Endothelial cell of umbilical vein (primary cell): ENCODE data around the gene MYORG. TPM values are rescaled to one million over a fixed set of nuclear protein-coding genes. Genes with fewer than 3 reads are reported as not detected.

Experiments
- BruUV-seq: library from RNA; stranded (reverse); fragments of 400-500 nt; replicated peaks from 2 replicates; lab custom pipeline; 2021; lab: Mats Ljungman, UMichigan
- CTCF ChIA-PET: fragments of 300-600, 350-600 bp; sonication (Branson Sonifier 250); formaldehyde crosslinking; loops from one replicate; lab custom pipeline; 2021; ENCODE audit warnings: antibody characterized with exemption, inconsistent platforms; lab: Charles Lee
- POLR2A ChIA-PET: fragments of 300-600, 350-600 bp; sonication (Branson Sonifier 250); formaldehyde crosslinking; loops from one replicate; lab custom pipeline; 2021; ENCODE audit warnings: antibody characterized with exemption, inconsistent platforms; lab: Charles Lee
- DNase-seq: peaks from one replicate; pipeline ENCODE4 v3.0.0-alpha.2; 2011; ENCODE audit warnings: low read depth, low spot score
- FAIRE-seq: peaks from 2 replicates; lab custom pipeline; 2011; peaks lifted over from hg19 to GRCh38; lab: Jason Lieb, UNC
- H2AFZ ChIP-seq: 2 replicates; pipeline ENCODE4 v1.6.0; 2012; ENCODE audit warnings: low read depth, low read length, control low read depth, inconsistent platforms
- H3K27ac ChIP-seq: 2 replicates; pipeline ENCODE4 v1.5.1; 2011; ENCODE audit warnings: low read depth, mild to moderate bottlenecking, control low read depth, low read length, moderate library complexity; ENCODE audit not compliant: insufficient read depth
- H3K27me3 ChIP-seq, 2 experiments: 2 replicates each; pipeline versions ENCODE4 v1.6.0 to v1.6.1; 2011; ENCODE audit warnings: low read length in 2 of 2, mixed read lengths in 1 of 2; ENCODE audit not compliant: control insufficient read depth in 2 of 2, insufficient read depth in 2 of 2
- H3K36me3 ChIP-seq, 2 experiments: 2 replicates in 1 of 2; 3 replicates in 1 of 2; pipeline ENCODE4 v1.5.1; 2011; ENCODE audit warnings: low read length in 2 of 2, mild to moderate bottlenecking in 1 of 2, moderate library complexity in 1 of 2; ENCODE audit not compliant: control insufficient read depth in 2 of 2, insufficient read depth in 2 of 2; ENCODE audit errors: extremely low read depth in 1 of 2
- H3K4me1 ChIP-seq: 3 replicates; pipeline ENCODE4 v1.5.1; 2011; ENCODE audit warnings: mild to moderate bottlenecking, low read length; ENCODE audit not compliant: control insufficient read depth, insufficient read depth; ENCODE audit errors: extremely low read depth
- H3K4me2 ChIP-seq: 2 replicates; pipeline ENCODE4 v1.6.1; 2011; ENCODE audit warnings: low read length, control low read depth, mixed read lengths; ENCODE audit not compliant: insufficient read depth
- H3K4me3 ChIP-seq, 3 experiments: fragments of 200-600 bp in 1 of 3; sonication (generic), shearing (Covaris generic) in 1 of 3; replicated peaks in 1 of 3; 2 replicates each; pipeline ENCODE4 v1.5.1; 2011 to 2016; ENCODE audit warnings: control low read depth in 3 of 3, low read length in 3 of 3, mild to moderate bottlenecking in 2 of 3, inconsistent platforms in 1 of 3, low read depth in 1 of 3, moderate library complexity in 1 of 3; ENCODE audit not compliant: insufficient read depth in 1 of 3
- H3K79me2 ChIP-seq: 2 replicates; pipeline ENCODE4 v1.6.0; 2012; ENCODE audit warnings: low read length, inconsistent platforms; ENCODE audit not compliant: control insufficient read depth, insufficient read depth
- H3K9ac ChIP-seq: replicated peaks from 2 replicates; pipeline ENCODE3; 2011; ENCODE audit warnings: low read length, control low read depth; ENCODE audit not compliant: insufficient read depth; ENCODE audit errors: extremely low read depth
- H3K9me1 ChIP-seq: replicated peaks from 3 replicates; pipeline ENCODE4 v1.6.0; 2011; ENCODE audit warnings: mild to moderate bottlenecking, low read length; ENCODE audit not compliant: control insufficient read depth, insufficient read depth; ENCODE audit errors: extremely low read depth
- H3K9me3 ChIP-seq: replicated peaks from 2 replicates; pipeline ENCODE4 v1.5.1; 2012; ENCODE audit warnings: low read length, inconsistent platforms; ENCODE audit not compliant: control insufficient read depth, insufficient read depth
- H4K20me1 ChIP-seq: replicated peaks from 2 replicates; pipeline ENCODE3; 2011; ENCODE audit warnings: mild to moderate bottlenecking, low read length; ENCODE audit not compliant: control insufficient read depth, insufficient read depth; ENCODE audit errors: extremely low read depth
- EZH2 ChIP-seq: IDR thresholded peaks from 2 replicates; pipeline ENCODE4 v1.6.1; 2012; ENCODE audit warnings: borderline replicate concordance, low read depth, mild to moderate bottlenecking, moderate library complexity, low read length, inconsistent platforms; ENCODE audit not compliant: severe bottlenecking
- FOS ChIP-seq: IDR thresholded peaks from 2 replicates; pipeline ENCODE4 v1.6.1; 2011; ENCODE audit warnings: mild to moderate bottlenecking, low read length, moderate library complexity, borderline replicate concordance; ENCODE audit not compliant: insufficient read depth
- GATA2 ChIP-seq: IDR thresholded peaks from 2 replicates; pipeline ENCODE4 v1.7.0; 2011; ENCODE audit warnings: low read depth, mild to moderate bottlenecking, moderate library complexity, mixed read lengths, low read length; ENCODE audit not compliant: insufficient read length, insufficient read depth
- MYC ChIP-seq: IDR thresholded peaks from one replicate; pipeline ENCODE4 v1.6.1; 2011; ENCODE audit warnings: mild to moderate bottlenecking, low read depth, low read length
- POLR2AphosphoS5 ChIP-seq: IDR thresholded peaks from 2 replicates; pipeline ENCODE4 v1.6.1; 2012; ENCODE audit warnings: low read depth, mild to moderate bottlenecking, control low read depth, low read length, moderate library complexity; ENCODE audit not compliant: insufficient read depth
- dilution Hi-C: fragments of 300-500 bp; cut with MboI; formaldehyde crosslinking; loops from one replicate; pipeline ENCODE4 v1.15.0; 2019; ENCODE audit warnings: low sequenced_read_pairs; ENCODE audit not compliant: extremely low pct_ligation_motif_present
- intact Hi-C: fragments of 100-400 bp; cut with micrococcal nuclease; formaldehyde crosslinking; loops from one replicate; pipeline ENCODE4 v1.10.0; 2022
- polyA plus RNA-seq, 4 experiments: library from polyadenylated mRNA; depleted of rRNA in 3 of 4; stranded (reverse) in 3 of 4; unstranded in 1 of 4; fragments of >200 nt; gene quantifications; 2 replicates each; pipeline versions ENCODE4 v1.2.1 to v1.2.3, GENCODE V29; 2011 to 2012; ENCODE audit warnings: missing spikeins in 1 of 4
- total RNA-seq: library from RNA; stranded (reverse); gene quantifications from 2 replicates; pipeline ENCODE4 v1.2.3, GENCODE V29; 2021
- TF ChIP-seq, protein P1 (sequence below), 2 donors: IDR thresholded peaks; 1 replicate in 1 of 2; 2 replicates in 1 of 2; pipeline ENCODE4 v1.5.1; 2011; ENCODE audit warnings: low read length in 2 of 2, mild to moderate bottlenecking in 2 of 2, moderate library complexity in 2 of 2, control low read depth in 1 of 2, inconsistent platforms in 1 of 2, low read depth in 1 of 2; ENCODE audit not compliant: insufficient read depth in 1 of 2; ENCODE audit errors: extremely low read depth in 1 of 2

MYORG gene
- total and polyA plus RNA-seq, 2 donors (not counting 3 experiments of a cell fraction or from before 2014, with no cell fraction given): 2.8 to 7.0 TPM

DNA sequence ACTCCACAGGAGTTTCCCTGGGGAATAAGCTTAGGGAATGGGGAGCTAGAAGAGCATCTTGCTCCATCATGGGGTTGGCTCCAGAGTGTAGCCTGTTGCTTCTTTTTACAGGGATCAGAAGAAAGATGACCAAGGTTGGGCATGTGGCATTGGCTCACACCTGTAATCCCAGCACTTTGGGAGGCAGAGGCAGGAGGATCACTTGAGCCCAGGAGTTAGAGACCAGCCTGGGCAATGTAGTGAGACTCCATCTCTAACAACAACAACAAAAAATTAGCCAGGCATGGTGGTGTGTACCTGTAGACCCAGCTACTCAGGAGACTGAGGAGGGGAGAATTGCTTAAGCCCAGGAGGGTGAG is 28.9 kb downstream of the MYORG start:
- H3K9me3 ChIP-seq: no peaks in the 10 kb centered on the region
- H4K20me1 ChIP-seq: no peaks in the 10 kb centered on the region
- no peak overlapping the region for H3K4me3 ChIP-seq
- H3K9ac ChIP-seq: no peak overlapping the region
- no peak overlapping the region for H2AFZ ChIP-seq
- TF ChIP-seq FOS: no peak
- TF ChIP-seq, protein P1, sequence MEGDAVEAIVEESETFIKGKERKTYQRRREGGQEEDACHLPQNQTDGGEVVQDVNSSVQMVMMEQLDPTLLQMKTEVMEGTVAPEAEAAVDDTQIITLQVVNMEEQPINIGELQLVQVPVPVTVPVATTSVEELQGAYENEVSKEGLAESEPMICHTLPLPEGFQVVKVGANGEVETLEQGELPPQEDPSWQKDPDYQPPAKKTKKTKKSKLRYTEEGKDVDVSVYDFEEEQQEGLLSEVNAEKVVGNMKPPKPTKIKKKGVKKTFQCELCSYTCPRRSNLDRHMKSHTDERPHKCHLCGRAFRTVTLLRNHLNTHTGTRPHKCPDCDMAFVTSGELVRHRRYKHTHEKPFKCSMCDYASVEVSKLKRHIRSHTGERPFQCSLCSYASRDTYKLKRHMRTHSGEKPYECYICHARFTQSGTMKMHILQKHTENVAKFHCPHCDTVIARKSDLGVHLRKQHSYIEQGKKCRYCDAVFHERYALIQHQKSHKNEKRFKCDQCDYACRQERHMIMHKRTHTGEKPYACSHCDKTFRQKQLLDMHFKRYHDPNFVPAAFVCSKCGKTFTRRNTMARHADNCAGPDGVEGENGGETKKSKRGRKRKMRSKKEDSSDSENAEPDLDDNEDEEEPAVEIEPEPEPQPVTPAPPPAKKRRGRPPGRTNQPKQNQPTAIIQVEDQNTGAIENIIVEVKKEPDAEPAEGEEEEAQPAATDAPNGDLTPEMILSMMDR (IDR thresholded peaks at IDR 0.05; ENCODE audit: extremely low read depth in 1 of 2, insufficient read depth in 1 of 2, low read depth in 1 of 2, low read length in 2 of 2): no peak
- no peak for TF ChIP-seq GATA2
- no peak for TF ChIP-seq MYC
- TF ChIP-seq POLR2AphosphoS5: no peak
- TF ChIP-seq EZH2: no peak
- CTCF ChIA-PET: interaction anchor here (0.6 to 1.4 kb wide), 4 partner anchors 9 to 203 kb away, joined by 3 to 4 read pairs (median 3); no protein-coding TSS in a partner anchor
- DNase-seq (no peak), FAIRE-seq (no peak)
- dilution Hi-C loops: no loop called here
- H3K4me1 ChIP-seq: no peaks in the 10 kb centered on the region
- no peaks in the 10 kb centered on the region for H3K27me3 ChIP-seq
- H3K27ac ChIP-seq: no peak overlapping the region
- intact Hi-C loops: loop anchor here (5.0 kb wide), 1 partner anchor 480 kb away; no protein-coding TSS in a partner anchor
- no TSS peak for BruUV-seq
- H3K36me3 ChIP-seq: peaks cover 0 to 4% of the 10 kb centered on the region in 2 experiments
- H3K4me2 ChIP-seq: no peak overlapping the region
- H3K79me2 ChIP-seq: no peaks in the 10 kb centered on the region
- POLR2A ChIA-PET: no interaction called here
- no peaks in the 10 kb centered on the region for H3K9me1 ChIP-seq
